ENCODE data around the gene CDH11. TPM values are rescaled to one million over a fixed set of nuclear protein-coding genes. Genes with fewer than 3 reads are reported as not detected.

Gene CDH11, protein sequence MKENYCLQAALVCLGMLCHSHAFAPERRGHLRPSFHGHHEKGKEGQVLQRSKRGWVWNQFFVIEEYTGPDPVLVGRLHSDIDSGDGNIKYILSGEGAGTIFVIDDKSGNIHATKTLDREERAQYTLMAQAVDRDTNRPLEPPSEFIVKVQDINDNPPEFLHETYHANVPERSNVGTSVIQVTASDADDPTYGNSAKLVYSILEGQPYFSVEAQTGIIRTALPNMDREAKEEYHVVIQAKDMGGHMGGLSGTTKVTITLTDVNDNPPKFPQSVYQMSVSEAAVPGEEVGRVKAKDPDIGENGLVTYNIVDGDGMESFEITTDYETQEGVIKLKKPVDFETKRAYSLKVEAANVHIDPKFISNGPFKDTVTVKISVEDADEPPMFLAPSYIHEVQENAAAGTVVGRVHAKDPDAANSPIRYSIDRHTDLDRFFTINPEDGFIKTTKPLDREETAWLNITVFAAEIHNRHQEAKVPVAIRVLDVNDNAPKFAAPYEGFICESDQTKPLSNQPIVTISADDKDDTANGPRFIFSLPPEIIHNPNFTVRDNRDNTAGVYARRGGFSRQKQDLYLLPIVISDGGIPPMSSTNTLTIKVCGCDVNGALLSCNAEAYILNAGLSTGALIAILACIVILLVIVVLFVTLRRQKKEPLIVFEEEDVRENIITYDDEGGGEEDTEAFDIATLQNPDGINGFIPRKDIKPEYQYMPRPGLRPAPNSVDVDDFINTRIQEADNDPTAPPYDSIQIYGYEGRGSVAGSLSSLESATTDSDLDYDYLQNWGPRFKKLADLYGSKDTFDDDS
- not detected for total RNA-seq

GRCh38 chr16:65121870-65122723 lies at the start of gene CDH11:
CDH11 (minus strand) TSS chr16:65122063; CDS start chr16:65004869, 117,194 bp downstream.
- ChIA-PET CTCF (no interaction called here), POLR2A (no interaction called here)

- ChIA-PET CTCF (no interaction called here), POLR2A (no interaction called here)
Observed at GRCh38 chr16:65154321-65154720, 32.5 kb upstream of the CDH11 start.

DNA sequence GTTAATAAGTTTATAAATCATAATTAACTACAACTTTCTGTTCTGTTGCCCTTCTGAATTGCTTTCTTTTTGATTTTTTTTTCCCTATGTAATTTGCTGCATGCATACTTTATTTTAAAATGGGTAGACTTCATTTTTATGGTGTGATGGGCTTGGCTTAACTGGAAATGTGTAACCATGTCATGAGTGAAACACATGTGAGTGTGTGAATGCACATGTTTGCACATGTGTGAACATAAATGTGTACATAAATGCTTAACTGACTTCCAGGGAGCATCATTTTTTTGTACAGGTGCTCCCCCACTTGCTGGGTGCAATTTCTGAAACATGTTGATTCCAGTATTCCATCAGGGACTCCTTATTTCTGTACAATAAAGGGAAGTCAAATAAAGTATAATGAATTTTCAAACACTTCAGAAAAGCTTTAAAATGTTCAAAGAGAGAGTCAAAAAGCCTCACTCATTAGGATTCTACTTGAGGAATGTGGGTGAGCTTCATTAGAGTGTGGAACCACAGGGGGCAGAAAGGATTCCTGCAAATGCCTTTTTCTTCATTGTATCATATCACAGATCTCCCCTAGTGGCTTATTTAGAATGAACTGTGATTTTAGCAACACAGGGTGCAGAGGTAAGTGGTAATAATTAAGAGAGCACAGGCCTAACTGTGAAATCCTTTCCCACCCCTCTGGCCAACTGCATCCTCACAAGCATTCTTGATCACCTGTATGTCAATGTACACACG lies 31.7 kb upstream of the CDH11 start:
- POLR2A ChIA-PET = no interaction called here
- CTCF ChIA-PET = no interaction called here

DNA sequence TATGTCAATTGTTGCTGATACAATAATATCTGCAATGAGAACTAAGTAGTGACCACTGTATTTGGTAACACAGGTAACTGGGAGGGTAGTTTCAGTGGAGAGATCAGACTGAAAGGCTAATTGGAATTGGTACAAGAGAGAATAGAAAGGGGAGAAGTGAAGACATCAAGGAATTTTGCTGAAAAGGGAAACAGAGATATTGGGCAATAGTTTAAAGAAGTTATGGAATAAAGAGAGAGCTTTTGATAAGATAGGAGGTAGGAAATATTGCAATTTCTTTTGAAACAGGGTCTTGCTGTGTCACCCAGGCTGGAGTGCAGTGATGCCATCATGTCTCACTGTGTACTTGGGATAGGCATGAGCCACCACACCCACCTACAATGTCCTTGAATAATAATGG lies 26.9 kb upstream of the CDH11 start:
- ChIA-PET POLR2A (no interaction called here), CTCF (no interaction called here)

GRCh38 chr16:65142276-65142675 lies 20.4 kb upstream of the CDH11 start:
- CTCF ChIA-PET = no interaction called here
- POLR2A ChIA-PET = no interaction called here

- CTCF ChIA-PET = no interaction called here
- POLR2A ChIA-PET = no interaction called here
Observed at GRCh38 chr16:65136681-65137080, 14.8 kb upstream of the CDH11 start.

DNA sequence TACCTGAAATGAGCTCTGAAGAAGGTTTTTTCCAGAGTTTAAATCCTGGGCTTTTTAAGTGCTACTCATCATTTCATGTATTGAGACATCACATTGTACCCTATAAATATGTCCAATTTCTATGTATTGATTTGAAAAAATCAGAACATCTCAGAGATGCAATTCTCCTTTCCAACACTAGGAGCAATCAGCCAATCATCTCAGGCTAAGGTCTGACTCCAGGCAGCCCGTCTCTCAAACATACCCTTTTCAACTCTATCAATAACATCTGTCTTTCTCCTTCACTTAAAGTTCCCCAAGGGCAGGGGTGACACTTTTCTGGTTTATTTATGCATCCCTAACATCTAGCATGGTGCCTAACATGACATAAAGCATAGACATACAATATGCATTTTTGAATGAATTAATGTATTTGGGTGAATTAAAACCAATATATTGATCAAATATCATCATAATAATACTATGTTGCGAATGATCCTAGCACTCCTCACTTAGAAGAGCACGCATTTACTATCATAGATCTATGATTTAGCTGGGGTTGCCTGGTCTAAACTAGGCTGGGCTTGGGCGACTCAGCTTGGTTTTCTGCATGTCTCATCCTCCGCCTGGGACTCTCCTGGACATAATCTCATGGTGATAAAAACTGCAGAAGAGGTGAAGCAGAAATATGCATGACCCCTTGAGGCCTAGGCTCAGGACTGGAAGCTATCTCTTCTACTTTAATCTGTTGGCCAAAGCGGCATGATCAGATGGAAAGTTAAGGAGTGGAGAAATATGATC lies 5.2 kb upstream of the CDH11 start:
- POLR2A ChIA-PET = no interaction called here
- CTCF ChIA-PET = interaction anchor here (0.6 kb wide), 1 partner anchor 46 kb away, joined by 3 read pairs; no protein-coding TSS in a partner anchor

GRCh38 chr16:65125871-65126270 lies 4.0 kb upstream of the CDH11 start:
- ChIA-PET CTCF (no interaction called here), POLR2A (no interaction called here)

GRCh38 chr16:65125322-65125721 lies 3.5 kb upstream of the CDH11 start:
- CTCF ChIA-PET = no interaction called here
- POLR2A ChIA-PET = no interaction called here

GRCh38 chr16:65124596-65124995 lies 2.7 kb upstream of the CDH11 start:
- ChIA-PET POLR2A (no interaction called here), CTCF (no interaction called here)

DNA sequence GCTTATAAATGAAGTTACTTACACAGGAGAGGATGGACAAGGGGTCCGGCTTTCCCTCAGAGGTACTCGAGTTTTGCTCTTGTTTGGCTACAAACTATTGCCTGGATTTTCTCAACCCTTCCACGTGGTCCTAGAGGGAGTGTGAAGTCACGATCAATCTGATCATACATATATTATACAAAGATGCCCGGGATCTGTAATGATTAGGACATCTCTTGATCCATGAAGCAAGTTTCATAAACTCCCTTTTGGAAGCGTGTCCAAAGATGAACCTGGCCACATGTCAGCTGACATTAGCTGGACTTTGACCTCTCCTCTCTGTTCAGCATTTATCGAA lies 2.3 kb upstream of the CDH11 start:
- CTCF ChIA-PET = no interaction called here

DNA sequence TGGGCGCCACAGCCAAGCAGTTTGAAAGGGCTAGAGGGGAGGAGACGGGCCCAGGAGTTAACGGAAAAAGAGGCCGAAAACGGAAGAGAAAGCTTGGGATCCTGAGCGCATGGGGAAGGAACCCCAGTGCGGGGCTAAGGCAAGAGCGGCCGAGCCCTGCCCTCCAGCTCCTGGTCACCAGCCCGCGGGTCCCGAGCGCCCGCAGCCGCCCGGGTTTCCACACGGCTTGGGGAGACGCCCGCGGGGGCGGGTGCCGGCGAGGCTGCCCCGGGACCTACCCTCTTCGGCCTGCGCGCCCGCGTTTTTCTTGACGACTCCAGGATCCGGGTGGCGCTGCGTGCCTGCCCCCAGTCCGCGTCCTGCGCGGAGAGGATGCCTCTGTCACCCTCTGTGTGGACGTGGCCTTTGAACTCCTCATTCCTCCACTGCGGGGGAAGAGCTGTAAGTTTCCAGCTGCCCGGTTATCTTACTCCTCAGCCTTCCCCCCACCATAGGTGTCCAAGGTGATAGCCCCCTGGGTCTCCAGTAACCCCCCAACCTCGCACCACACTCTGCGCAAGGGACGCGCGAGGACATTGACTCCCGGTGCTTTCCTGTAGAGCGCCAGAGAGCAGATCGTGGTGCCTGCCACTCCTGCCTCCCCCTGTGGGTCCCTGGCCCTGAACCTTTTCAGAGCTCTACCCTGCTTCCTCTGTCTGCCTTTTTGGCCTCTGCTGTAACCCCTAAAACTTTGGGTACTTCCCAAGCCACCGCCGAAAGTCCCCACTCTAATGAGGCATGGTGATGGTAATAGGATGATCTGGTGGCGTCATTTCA lies 1.7 kb upstream of the CDH11 start:
- ChIA-PET POLR2A (no interaction called here), CTCF (no interaction called here)

More for the DNA sequence above, 2.3 kb upstream of the CDH11 start:
- POLR2A ChIA-PET = no interaction called here

DNA sequence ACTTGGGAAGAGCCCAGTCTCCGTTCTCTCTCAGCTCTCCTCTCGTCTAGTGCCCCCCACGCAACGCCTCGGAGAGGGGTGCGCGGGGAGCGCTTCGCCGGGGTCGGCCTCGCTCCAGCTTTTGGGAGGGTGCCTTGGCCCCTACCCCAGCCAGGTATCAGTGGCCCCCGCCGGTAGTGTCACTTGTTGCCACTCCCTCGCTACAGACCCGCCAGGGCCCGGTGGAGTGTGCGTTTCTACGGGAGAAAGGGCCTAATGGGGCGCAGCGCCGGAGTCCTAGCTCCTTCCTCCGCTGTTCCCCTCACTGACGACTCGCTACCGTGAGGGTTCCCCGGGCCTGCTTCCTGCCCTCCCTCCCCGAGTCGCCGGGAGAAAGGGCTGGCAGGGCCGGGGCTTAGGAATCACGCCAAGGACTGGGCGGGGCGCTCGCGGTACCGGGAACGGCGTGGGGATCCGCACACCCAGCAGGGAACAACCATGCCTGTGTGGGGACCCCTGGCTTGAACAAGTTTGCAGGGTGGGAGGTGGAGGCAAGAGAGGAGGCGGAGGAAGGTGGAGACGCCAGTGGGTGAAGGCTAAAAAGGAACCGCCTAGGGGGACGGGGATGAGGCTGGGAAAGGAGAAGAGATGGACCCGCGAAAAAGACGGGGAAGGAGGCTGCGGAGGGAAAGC lies 997 bp upstream of the CDH11 start:
- ChIA-PET CTCF (no interaction called here), POLR2A (no interaction called here)

GRCh38 chr16:65120831-65121721 lies 787 bp downstream of the CDH11 start:
- POLR2A ChIA-PET = no interaction called here
- CTCF ChIA-PET = no interaction called here

- ChIA-PET CTCF (no interaction called here), POLR2A (no interaction called here)
Observed at GRCh38 chr16:65120461-65120830, 1.4 kb downstream of the CDH11 start.

DNA sequence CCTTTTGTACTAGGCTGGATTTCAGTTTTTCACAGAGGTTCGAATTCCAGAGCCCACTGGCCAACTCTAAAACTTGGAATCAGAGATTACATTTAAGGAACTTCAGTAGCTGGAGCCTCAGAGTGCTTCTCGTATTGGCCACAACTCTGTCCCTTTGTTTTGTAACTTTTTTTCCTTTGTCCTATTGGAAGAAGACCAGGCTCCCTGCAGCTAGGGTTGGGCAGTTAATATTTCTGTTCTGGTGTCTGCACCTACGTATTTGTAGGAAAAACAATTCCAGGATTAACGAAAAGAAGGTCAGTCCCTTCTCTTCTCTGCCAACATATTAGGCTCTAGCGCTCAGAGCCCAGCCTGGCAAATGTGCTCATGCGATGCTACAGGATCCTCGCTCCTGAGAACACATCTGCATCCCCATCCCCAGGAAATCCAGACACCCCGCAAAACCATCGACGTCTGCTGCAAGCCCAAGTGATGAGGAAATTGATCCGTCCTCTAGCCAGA lies 1.9 kb downstream of the CDH11 start:
- POLR2A ChIA-PET = no interaction called here
- CTCF ChIA-PET = no interaction called here

DNA sequence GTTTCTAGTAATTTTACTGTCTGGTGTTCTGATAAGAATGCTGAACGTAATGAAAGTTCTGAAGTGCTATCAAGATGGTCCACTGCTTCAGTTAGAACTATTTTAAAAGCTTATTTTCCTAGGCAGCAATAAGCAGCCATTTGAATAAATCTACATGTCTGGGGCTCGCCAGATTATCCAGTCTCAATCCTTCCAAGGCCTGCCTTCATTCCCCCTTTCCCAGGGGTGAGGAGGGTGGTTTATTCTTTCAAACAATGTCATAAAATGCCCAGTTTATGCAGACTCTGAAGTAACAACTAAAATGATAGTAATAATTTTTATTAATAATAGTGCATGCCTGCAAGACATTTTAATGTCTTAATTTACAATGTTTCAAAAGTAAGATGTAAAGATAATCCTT lies 2.4 kb downstream of the CDH11 start:
- CTCF ChIA-PET = no interaction called here
- POLR2A ChIA-PET = no interaction called here
